ENCODE results near the gene NXPE2. TPM values are rescaled to one million over a fixed set of nuclear protein-coding genes. Genes with fewer than 3 reads are reported as not detected.
A peak's percentile ranks its signal among the peaks of the same experiment; 100 is the strongest.

The NXPE2 gene
- total RNA-seq, 2 donors from 2014 or later = 0.20 to 0.22 TPM

DNA sequence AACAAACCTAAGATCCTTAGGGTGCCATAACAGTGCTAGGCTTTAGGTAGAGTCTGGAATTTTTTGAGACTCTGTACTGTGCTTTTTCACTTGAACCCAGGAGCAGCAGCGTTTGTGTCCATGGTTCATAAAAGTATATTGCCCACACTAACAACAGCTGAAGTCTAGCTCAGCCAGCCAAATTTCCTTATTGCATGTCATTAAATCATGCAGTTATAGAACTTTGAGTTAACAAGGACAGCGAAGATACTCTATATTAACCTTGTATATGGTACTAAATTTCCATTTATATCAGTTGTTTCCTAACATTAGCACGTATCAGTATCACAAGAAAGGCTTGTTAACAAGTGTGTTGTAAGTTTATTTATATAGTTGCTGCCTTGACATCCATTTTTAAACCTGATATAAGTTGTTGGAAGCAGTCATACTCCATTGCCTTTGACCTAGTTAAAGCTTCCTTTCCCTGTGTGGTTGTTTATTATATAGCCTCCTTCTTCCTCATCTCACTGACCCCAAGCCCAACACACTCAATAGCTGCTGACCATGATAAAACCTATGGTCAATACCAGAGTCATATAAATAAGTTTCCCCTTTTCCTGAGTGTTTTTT lies 46.7 kb downstream of the NXPE2 start:
- H3K4me1 ChIP-seq = no peaks in the 10 kb centered on the region
- TF ChIP-seq, protein P1, sequence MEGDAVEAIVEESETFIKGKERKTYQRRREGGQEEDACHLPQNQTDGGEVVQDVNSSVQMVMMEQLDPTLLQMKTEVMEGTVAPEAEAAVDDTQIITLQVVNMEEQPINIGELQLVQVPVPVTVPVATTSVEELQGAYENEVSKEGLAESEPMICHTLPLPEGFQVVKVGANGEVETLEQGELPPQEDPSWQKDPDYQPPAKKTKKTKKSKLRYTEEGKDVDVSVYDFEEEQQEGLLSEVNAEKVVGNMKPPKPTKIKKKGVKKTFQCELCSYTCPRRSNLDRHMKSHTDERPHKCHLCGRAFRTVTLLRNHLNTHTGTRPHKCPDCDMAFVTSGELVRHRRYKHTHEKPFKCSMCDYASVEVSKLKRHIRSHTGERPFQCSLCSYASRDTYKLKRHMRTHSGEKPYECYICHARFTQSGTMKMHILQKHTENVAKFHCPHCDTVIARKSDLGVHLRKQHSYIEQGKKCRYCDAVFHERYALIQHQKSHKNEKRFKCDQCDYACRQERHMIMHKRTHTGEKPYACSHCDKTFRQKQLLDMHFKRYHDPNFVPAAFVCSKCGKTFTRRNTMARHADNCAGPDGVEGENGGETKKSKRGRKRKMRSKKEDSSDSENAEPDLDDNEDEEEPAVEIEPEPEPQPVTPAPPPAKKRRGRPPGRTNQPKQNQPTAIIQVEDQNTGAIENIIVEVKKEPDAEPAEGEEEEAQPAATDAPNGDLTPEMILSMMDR (IDR thresholded peaks at IDR 0.05) = no peak
- H3K4me3 ChIP-seq = no peak overlapping the region
- no peak overlapping the region for H3K27ac ChIP-seq
- no peaks in the 10 kb centered on the region for H3K36me3 ChIP-seq
- H3K27me3 ChIP-seq = no peaks in the 10 kb centered on the region
- no peak for DNase-seq (ENCODE audit: low spot score)
- peaks cover 0 to 6% of the 10 kb centered on the region in 2 donors for H3K9me3 ChIP-seq

DNA sequence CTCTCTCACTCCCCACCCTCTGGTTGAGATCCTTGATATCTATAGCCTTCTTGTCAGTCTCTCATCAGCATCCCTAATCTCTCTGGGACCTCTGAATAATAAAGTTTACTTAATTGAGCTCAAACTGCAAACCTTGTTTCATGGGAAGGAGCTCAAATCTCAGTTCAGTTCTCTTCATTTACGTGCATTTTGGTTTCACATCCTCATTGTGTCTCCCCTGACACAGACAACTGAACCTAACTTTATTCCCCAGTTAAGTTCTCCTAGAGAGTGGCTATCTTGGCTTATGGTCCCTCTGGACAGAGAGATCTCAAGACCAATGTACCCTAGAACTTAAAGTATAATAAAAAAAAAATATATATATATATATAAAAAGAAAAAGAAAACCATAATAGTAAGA lies 47.3 kb downstream of the NXPE2 start:
- no peak for DNase-seq (ENCODE audit: low spot score)
- Histone ChIP-seq H3K36me3 (no peaks in the 10 kb centered on the region), H3K4me3 (no peak overlapping the region), H3K4me1 (no peaks in the 10 kb centered on the region), H3K27ac (no peak overlapping the region), H3K27me3 (no peaks in the 10 kb centered on the region), H3K9me3 (peaks cover 0 to 6% of the 10 kb centered on the region in 2 donors)
- TF ChIP-seq, protein P1 (IDR thresholded peaks at IDR 0.05) = no peak

DNA sequence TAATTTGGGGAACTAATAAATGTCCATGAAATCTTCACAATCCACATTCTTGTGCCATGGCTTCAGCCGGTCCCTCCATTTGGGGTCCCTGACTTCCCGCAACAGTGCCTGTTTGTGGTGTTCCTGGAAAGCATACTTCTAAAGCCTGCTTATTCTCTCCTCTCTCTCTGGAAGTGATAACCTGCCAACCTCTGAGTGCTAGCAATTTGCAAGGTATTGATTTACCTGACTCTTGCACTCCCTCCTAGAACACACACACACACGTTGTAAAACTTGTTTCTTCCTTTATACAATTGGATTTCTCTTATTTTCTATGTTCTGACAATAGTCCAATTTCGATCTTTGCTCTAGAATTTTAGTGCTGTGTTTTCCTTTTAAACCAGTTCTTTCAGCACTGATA lies 58.5 kb downstream of the NXPE2 start:
- H3K27me3 ChIP-seq = no peaks in the 10 kb centered on the region
- no peak overlapping the region for H3K27ac ChIP-seq
- no peaks in the 10 kb centered on the region for H3K36me3 ChIP-seq
- H3K4me1 ChIP-seq = no peaks in the 10 kb centered on the region
- DNase-seq (ENCODE audit: low spot score) = no peak
- no peak overlapping the region for H3K4me3 ChIP-seq
- TF ChIP-seq, protein P1 (IDR thresholded peaks at IDR 0.05) = no peak
- peaks cover 0 to 12% of the 10 kb centered on the region in 2 donors for H3K9me3 ChIP-seq

DNA sequence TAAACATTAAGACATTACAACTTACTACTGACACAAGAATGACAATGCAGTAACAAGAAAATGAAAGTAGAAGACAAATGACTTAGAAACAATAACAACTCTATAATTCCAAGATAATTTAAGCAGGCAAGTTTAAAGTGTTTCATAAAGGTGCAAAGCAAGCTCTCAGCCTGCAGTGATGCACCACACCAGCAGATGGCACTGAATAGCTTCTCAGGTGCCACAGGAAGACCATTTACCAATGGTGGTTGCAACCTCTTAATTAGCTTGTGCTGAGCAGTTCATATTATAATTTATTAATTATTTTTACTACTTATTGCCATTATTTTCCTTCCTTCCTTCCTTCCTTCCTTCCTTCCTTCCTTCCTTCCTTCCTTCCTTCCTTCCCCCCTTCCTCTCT lies 60.6 kb downstream of the NXPE2 start:
- Histone ChIP-seq H3K4me3 (no peak overlapping the region), H3K9me3 (peaks cover 0 to 15% of the 10 kb centered on the region in 2 donors), H3K27me3 (no peaks in the 10 kb centered on the region), H3K4me1 (no peaks in the 10 kb centered on the region), H3K36me3 (no peaks in the 10 kb centered on the region), H3K27ac (no peak overlapping the region)
- TF ChIP-seq, protein P1 (IDR thresholded peaks at IDR 0.05) = peak; percentile 43 to 70
- no peak for DNase-seq (ENCODE audit: low spot score)

DNA sequence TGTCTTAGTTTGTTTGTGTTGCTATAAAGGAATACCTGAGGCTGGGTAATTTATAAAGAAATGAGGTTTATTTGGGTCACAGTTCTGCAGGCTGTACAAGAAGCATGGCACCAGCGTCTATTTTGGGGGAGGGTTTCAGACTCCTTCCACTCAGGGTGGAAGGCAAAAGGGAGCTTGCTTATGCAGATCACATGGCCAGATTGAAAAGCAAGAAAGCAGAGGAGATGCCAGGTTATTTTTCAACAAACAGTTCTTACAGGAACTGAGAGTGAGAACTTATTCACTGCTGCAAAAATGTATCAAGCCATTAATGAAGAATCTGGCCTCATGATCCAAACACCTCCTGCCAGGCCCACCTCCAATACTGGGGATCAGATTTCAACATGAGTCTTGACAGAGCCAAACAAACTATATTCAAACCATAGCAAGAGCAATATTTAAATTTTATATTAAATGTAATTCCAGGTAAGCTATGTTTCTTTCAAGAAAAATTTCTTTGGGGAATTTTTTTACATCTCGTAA lies 66.9 kb downstream of the NXPE2 start:
- H3K27me3 ChIP-seq = no peaks in the 10 kb centered on the region
- no peak overlapping the region for H3K4me3 ChIP-seq
- TF ChIP-seq, protein P1 (IDR thresholded peaks at IDR 0.05) = no peak
- H3K27ac ChIP-seq = no peak overlapping the region
- H3K36me3 ChIP-seq = no peaks in the 10 kb centered on the region
- no peak for DNase-seq (ENCODE audit: low spot score)
- H3K9me3 ChIP-seq = peaks cover 0 to 15% of the 10 kb centered on the region in 2 donors
- no peaks in the 10 kb centered on the region for H3K4me1 ChIP-seq

DNA sequence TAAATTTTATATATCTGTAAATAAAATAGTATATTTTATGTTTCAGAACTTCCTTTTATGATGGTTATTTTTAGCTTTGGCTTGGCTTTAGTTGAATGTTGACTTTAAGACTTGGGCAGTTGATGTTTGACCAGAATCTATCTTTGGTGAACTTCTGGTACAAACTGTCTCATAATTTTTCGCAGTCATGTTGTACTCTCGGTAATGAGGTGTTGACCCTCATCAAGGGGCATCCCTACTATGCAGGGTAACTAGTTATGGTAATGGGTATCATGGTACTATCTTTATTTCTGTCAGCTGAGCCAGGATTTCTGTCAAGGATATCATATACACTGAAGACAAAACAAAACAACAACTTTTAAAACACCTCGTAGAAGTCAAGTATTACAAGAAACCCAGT lies 67.7 kb downstream of the NXPE2 start:
- Histone ChIP-seq H3K27me3 (no peaks in the 10 kb centered on the region), H3K4me3 (no peak overlapping the region), H3K9me3 (peaks cover 0 to 11% of the 10 kb centered on the region in 2 donors), H3K4me1 (no peaks in the 10 kb centered on the region), H3K27ac (no peak overlapping the region), H3K36me3 (no peaks in the 10 kb centered on the region)
- TF ChIP-seq, protein P1 (IDR thresholded peaks at IDR 0.05) = no peak
- DNase-seq (ENCODE audit: low spot score) = no peak
